NT2/D1 (cell line): ENCODE results near the gene CDK5RAP2.

Source experiments
- DNase-seq: peaks from one replicate; pipeline ENCODE4 v3.0.0-alpha.2; 2011; ENCODE audit warnings: low read depth, low spot score
- H3K27me3 ChIP-seq: 2 replicates; pipeline ENCODE4 v1.6.0; 2011; ENCODE audit warnings: mild to moderate bottlenecking; ENCODE audit not compliant: insufficient read length, insufficient read depth
- H3K36me3 ChIP-seq: 2 replicates; pipeline ENCODE4 v1.6.1; 2011; ENCODE audit warnings: mild to moderate bottlenecking, low read length, mixed read lengths; ENCODE audit not compliant: insufficient read depth, insufficient read length
- H3K4me1 ChIP-seq: 2 replicates; pipeline ENCODE4 v1.5.1; 2011; ENCODE audit not compliant: insufficient read depth, insufficient read length
- H3K4me3 ChIP-seq: 2 replicates; pipeline ENCODE4 v1.5.1; 2011; ENCODE audit warnings: low read depth; ENCODE audit not compliant: insufficient read length
- H3K9ac ChIP-seq: 2 replicates; pipeline ENCODE4 v1.6.0; 2011; ENCODE audit warnings: low read depth; ENCODE audit not compliant: insufficient read length
- H3K9me3 ChIP-seq: 2 replicates; pipeline ENCODE4 v1.5.1; 2011; ENCODE audit warnings: mild to moderate bottlenecking, low read length; ENCODE audit not compliant: insufficient read depth
- SUZ12 ChIP-seq: IDR thresholded peaks from 2 replicates; pipeline ENCODE4 v1.6.1; 2011; ENCODE audit not compliant: insufficient read length, insufficient read depth; ENCODE audit errors: extremely low read depth
- YY1 ChIP-seq: IDR thresholded peaks from 2 replicates; pipeline ENCODE4 v1.6.1; 2011; ENCODE audit not compliant: insufficient read length, insufficient read depth
- ZNF274 ChIP-seq: IDR thresholded peaks from 2 replicates; pipeline ENCODE4 v1.6.1; 2011; ENCODE audit warnings: mild to moderate bottlenecking, low read depth, low read length

The CDK5RAP2 gene

GRCh38 chr9:120389867-120390266 lies 190.1 kb downstream of the CDK5RAP2 start:
- H3K4me1 ChIP-seq, result peaks cover 3% of the 10 kb centered on the region
- H3K36me3 ChIP-seq, result peaks cover 77% of the 10 kb centered on the region

DNA sequence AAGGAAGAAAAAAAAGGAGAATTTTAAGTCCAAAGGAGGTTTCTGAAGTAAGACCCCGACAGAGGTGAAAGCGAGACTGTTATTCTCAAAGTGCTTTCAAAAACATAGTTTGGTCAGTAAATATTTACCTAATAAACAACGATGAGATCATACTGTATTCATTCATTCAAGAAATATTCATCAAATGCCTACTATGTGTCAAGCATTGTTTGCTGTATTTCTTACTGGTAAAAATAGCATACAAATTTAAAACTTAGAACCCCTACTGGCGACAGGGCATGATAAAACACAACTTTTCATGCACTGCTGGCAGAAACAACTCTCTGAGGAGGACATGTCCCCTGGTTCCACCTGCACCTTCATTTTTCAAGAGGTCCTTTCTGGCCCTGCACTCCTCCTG lies 190.7 kb downstream of the CDK5RAP2 start:
- H3K4me1 ChIP-seq, result peaks cover 4% of the 10 kb centered on the region
- DNase-seq, result no peak
- no peak overlapping the region for H3K4me3 ChIP-seq
- no peaks in the 10 kb centered on the region for H3K27me3 ChIP-seq
- no peak overlapping the region for H3K9ac ChIP-seq
- H3K36me3 ChIP-seq, result peaks cover 72% of the 10 kb centered on the region
- TF ChIP-seq YY1 (no peak), SUZ12 (no peak), ZNF274 (no peak)
- H3K9me3 ChIP-seq, result no peaks in the 10 kb centered on the region

More at GRCh38 chr9:120389867-120390266, 190.1 kb downstream of the CDK5RAP2 start:
- Histone ChIP-seq H3K9me3 (no peaks in the 10 kb centered on the region), H3K27me3 (no peaks in the 10 kb centered on the region), H3K9ac (no peak overlapping the region), H3K4me3 (no peak overlapping the region)
- TF ChIP-seq ZNF274, result no peak
- TF ChIP-seq YY1, result no peak
- no peak for TF ChIP-seq SUZ12
- no peak for DNase-seq

DNA sequence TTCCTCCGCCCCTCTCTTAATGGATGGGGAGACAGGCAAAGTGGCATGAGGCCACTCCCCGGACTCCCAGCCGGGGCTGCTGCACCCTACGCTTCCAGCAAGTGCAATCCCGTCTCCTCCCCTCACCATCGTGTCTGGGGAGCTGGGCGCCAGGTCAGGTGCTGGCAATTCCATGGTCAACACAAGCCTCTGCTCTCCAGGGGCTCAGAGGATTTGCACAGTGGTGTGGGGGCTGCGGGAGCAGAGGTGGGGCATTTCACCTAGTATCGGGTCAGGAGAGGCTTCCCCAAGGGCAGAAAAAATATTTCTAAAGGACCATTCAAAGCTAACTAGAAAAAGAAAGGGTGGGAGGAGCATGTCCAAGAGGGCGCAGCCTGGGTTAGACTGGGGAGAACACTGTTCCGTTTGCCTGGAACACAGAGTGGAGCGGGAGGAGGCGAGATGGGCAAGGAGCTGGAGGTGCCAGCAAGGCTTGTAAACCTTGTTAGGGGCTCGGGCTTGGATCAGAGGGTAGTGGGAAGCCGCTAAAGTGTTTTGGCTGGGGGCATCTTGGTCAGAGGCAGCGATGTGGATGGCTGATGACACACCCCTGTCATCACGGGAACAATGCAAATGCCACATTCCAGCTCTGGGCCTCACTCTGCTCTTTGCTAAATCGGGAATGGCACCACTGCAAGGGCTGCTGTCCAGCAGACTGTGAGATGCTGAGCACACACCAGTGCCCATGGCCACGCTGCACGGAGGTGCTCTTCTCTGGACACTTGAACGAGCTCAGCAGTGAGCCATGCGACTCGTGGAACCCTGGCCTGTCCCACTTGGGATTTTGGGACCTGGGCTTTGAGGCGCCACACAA lies 191.7 kb downstream of the CDK5RAP2 start:
- TF ChIP-seq SUZ12 (no peak), YY1 (no peak), ZNF274 (no peak)
- Histone ChIP-seq H3K27me3 (no peaks in the 10 kb centered on the region), H3K4me3 (no peak overlapping the region), H3K9me3 (no peaks in the 10 kb centered on the region), H3K36me3 (peaks cover 62% of the 10 kb centered on the region), H3K9ac (no peak overlapping the region), H3K4me1 (peaks cover 13% of the 10 kb centered on the region)
- no peak for DNase-seq

- no peak for DNase-seq
- no peak for TF ChIP-seq YY1
- TF ChIP-seq SUZ12, result no peak
- TF ChIP-seq ZNF274, result no peak
These were observed 192.5 kb downstream of the CDK5RAP2 start for GRCh38 chr9:120387257-120388002.

DNA sequence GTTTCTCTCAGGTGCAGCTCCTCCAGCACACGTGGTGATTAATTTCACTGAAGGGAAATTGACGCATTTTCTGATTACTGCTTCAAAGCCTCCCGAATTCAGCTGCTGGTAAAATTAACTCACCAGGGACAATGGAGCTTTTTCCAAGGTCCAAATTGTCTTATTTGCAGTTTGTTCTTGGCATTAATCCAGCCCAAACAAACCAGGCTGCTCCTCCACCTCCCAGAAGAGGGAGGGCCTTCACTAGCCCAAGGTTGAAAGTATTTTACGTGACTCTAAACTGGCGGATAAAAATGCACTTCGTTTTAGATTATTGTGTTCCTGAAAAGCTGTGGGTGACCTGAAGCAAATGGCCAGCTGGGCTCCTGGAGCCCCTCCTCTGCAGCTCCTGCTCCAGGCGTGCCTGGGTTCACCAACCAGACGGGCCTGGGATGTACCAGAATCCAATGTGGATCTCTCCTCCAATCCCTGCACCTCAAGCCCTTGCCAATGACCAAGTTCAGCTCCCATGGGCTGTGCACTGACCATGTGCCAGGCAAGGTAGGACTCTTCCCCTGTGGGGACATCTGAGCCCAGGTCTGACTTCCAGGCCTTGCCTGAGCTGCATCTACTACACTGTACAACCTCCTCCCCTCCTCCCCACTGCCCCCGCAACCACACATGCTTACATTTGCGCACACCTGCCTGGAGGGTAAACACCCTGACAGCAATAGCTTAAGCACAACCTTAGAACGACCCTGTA lies 193.4 kb downstream of the CDK5RAP2 start:
- no peak for DNase-seq
- Histone ChIP-seq H3K9me3 (no peaks in the 10 kb centered on the region), H3K9ac (no peak overlapping the region), H3K4me3 (no peak overlapping the region), H3K4me1 (peaks cover 13% of the 10 kb centered on the region), H3K27me3 (no peaks in the 10 kb centered on the region), H3K36me3 (peaks cover 45% of the 10 kb centered on the region)
- no peak for TF ChIP-seq SUZ12
- TF ChIP-seq ZNF274, result no peak
- no peak for TF ChIP-seq YY1

More at GRCh38 chr9:120387257-120388002, 192.5 kb downstream of the CDK5RAP2 start:
- Histone ChIP-seq H3K4me1 (peaks cover 13% of the 10 kb centered on the region), H3K9me3 (no peaks in the 10 kb centered on the region), H3K9ac (no peak overlapping the region), H3K36me3 (peaks cover 54% of the 10 kb centered on the region), H3K4me3 (no peak overlapping the region), H3K27me3 (no peaks in the 10 kb centered on the region)

DNA sequence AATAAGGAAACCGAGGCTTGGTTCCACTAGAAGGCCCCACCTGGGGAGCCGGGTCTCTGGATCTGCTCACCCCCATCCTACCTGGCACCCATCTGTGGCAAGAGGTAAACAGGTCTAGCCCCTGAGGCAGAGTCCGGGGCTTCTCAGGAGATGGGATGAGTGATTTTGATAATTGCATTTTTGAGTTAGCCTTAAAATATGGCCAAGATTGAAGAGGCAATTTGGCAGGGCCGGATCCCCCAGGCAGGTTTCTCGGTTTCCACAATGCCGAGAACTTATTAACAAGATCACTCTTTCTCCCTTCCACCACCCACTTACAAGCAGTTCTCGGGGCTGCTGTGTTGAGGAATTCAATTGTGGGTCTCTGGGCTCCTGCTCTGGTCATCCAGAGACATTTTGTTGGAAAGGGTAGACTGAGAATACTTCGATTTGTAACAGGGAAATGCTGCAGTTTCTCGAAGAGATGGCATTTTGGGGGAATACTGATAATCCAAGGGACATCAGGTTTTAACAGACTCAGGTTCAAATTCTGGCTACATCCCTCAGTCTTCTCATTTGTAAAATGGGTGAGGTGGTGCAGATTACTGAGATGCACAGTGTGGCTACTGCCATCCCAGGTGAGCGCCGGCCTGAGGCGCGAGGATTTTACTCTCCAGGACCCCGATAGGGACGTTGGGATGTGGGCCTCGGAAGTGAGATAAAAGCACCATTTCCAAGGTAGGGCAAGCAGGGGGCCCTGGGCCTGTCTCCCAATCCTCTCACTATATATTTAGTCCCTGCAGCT lies 194.2 kb downstream of the CDK5RAP2 start:
- no peak for TF ChIP-seq SUZ12
- no peak for TF ChIP-seq ZNF274
- TF ChIP-seq YY1, result no peak
- peaks cover 37% of the 10 kb centered on the region for H3K36me3 ChIP-seq
- no peaks in the 10 kb centered on the region for H3K27me3 ChIP-seq
- no peak overlapping the region for H3K9ac ChIP-seq
- DNase-seq, result no peak
- H3K4me3 ChIP-seq, result no peak overlapping the region
- H3K9me3 ChIP-seq, result no peaks in the 10 kb centered on the region
- peaks cover 13% of the 10 kb centered on the region for H3K4me1 ChIP-seq
